HG03521 (cell line): ENCODE data around the gene LRRC28.

Experiments used
- ATAC-seq: cut with Tn5 transposase; IDR thresholded peaks from one replicate; pipeline ENCODE4 v1.9.1; 2021; ENCODE audit warnings: mild to moderate bottlenecking, moderate library complexity; ENCODE audit not compliant: unreplicated experiment

The LRRC28 gene

GRCh38 chr15:99341786-99342185, 90.5 kb downstream of the LRRC28 start:
- ATAC-seq = no peak

GRCh38 chr15:99343208-99343607, 91.9 kb downstream of the LRRC28 start:
- ATAC-seq = no peak

GRCh38 chr15:99343881-99344551, 92.7 kb downstream of the LRRC28 start:
- no peak for ATAC-seq

GRCh38 chr15:99344639-99345038, 93.4 kb downstream of the LRRC28 start:
- ATAC-seq = no peak

DNA sequence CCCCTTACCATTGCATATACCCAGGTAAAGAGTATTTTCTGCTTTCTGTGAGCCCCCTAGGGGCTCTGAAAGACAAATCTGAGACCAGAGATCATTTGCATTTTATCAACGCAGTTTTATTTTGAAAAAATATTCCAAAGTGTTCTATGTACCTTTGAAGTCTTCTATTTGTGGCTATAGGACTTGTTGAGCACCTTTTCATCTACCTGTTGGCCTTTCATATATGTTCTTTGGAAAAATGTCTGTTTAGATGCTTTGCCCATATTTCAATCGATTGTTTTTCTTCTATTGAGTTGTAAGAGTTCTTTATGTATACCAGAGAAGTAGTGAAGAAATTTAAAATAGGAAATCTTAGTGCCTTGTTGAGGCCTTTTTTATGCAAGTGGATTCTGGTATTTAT, 94.0 kb downstream of the LRRC28 start:
- ATAC-seq = no peak

DNA sequence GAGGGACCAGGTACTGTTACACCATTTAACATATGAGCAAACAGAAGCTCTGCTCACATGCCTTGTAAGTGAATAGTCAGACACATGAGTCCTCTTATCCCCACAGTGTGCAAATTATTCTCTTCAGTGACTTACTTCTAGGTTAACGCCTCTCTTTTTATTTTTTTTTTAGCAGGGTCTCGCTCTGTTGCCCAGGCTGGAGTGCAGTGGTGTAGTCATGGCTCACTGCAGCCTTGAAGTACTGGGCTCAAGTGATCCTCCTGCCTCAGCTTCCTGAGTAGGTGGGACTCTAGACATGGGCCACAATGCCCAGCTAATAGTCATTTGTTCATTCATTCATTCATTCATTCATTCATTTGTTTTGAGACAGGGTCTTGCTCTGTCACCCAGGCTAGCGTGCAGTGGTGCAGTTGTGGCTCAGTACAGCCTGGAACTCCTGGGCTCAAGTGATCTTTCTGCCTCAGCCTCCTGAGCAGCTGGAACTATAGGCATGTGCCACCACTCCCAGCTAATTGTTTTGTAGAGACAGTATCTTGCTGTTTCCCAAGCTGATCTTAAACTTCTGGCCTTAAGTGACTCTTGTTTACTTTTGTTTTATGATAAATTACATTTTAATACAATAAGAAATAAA, 94.7 kb downstream of the LRRC28 start:
- no peak for ATAC-seq

DNA sequence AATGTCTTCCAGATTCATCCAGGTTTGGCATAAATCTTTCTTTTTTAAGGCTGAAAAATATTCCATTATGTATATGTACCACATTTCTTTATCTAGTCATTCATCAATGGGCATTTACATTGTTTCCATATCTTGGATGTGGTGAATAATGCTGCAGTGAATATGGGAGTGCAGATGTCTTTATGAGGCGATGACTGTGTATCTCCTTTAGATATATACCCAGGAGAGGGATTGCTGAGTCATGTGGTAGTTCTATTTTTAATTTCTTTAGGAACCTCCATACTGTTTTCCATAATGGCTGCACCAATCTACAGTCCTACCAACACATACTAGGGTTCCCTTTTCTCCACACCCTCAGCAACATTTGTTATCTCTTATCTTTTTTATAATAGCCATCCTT, 96.3 kb downstream of the LRRC28 start:
- no peak for ATAC-seq

- peak; percentile 59 for ATAC-seq
These were observed 97.1 kb downstream of the LRRC28 start for GRCh38 chr15:99348412-99348811.

- ATAC-seq = no peak
These were observed 99.1 kb downstream of the LRRC28 start for GRCh38 chr15:99350408-99350807.

GRCh38 chr15:99359769-99360168, 108.5 kb downstream of the LRRC28 start:
- ATAC-seq = no peak

- no peak for ATAC-seq
These were observed 110.4 kb downstream of the LRRC28 start for GRCh38 chr15:99361545-99362185.

DNA sequence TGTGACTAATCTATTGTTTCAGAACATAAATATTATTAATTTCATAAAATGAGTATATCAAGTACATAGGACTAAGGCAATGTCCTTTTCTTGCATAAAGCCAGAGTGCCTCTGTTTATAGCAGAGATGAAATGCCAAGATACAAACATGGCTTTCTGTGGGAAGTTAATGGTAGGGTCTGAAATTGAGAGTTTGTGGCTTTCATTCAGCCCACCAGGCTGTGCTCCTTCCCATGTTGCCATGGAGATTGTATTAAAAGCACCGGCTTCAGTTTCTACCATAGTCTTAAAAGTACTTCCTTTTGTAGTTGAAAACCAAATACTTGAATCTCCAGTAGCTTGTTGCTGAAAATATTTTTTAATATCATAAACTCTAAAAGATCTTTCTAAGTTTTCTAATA, 114.0 kb downstream of the LRRC28 start:
- ATAC-seq = peak; percentile 93

DNA sequence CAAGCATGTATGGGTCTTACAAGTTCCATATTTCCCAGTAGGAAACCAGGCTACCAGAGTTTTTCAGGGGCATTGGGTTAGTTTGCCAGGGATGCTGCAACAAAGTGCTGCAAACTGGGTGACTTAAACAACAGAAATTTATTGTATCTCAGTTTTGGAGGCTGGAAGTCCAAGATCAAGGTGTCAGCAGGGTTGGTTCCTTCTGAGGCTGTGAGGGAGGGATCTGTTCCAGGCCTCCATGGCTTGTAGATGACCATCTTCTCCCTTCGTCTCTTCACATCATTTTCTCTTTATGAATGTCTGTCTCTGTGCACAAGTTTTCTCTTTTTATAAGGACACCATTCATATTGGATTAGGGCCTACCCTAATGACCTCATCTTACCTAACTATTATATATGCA, 114.7 kb downstream of the LRRC28 start:
- ATAC-seq = no peak

DNA sequence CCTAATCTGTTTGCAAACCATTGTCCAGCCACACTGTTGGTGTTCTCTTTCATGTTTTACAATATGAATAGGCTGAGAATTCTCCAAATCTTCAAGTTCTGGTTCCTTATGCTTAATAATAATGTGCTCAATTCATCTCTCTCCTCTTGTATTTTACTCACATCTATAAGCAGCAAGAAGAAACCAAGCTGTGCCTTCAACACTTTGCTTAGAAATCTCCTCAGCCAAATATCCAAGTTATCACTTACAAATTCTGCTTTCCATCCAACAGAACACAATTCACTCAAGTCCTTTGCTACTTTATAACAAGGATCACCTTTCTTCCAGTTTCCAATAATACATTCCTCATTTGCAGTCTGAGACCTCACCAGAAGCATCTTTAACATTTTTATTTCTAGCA, 117.5 kb downstream of the LRRC28 start:
- no peak for ATAC-seq

GRCh38 chr15:99369196-99369595, 117.9 kb downstream of the LRRC28 start:
- ATAC-seq = no peak

DNA sequence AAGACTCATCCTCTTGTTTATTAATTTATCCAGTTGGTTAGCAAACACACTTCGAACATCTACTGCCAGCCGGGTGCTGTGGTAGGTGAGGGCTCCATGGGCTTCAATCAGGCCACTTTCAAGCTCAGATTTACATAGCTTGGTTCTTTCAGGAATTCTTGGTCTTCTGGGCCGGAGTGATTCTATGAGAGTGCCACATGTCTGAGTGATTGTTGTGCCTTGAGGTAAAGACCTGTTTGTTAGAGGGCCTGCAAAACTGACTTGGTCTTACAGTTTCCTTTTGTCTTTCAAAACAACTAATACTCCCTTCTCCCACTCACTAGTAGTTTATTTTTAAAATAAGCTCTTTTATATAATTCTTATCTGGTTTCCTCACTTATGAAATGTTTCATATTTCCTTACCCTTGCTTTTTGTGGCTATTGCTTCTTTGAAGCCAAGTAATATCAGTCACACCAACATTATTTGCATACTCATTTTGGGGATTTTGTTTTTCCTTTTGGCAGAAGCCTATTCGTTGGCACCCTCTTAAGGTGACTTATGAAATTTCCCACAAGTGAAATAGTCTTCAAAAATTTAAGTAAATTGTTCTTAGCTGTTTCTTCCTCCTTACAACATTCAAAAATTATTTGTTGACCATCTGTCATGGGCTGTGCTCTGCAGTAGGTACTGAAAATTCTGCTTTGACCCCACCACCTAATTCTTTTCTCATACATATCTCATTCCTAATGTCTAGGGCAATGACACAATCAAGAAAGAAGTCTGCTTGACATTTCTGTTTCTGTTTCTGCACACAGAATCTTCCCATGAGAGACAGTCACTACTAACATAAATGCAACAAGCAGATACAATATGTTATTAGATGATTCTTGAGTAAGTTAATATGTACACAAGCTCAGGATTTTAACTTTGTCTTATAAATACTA, 120.2 kb downstream of the LRRC28 start:
- no peak for ATAC-seq

GRCh38 chr15:99385005-99385669, 133.9 kb downstream of the LRRC28 start:
- no peak for ATAC-seq

DNA sequence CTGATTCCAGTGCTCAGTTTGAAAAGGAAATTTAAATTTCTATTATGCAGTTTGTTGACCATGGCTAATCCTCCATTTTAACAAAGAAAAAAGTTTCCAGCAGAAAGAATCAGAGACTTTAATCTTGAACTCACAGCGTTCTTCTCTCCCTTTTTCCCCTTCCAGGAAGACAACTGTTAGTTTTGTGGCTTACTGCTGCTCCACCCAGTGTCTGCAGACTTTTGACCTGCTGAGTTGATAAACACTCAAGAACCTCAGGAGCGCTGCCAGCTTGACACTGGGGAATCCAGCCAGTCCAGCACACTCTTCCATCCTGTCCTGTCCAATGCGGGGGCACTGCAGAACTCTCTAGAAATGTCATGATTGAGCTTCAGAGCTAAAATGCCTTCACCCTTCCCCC, 134.6 kb downstream of the LRRC28 start:
- ATAC-seq = no peak

- ATAC-seq = no peak
These were observed 135.1 kb downstream of the LRRC28 start for GRCh38 chr15:99386391-99386790.

DNA sequence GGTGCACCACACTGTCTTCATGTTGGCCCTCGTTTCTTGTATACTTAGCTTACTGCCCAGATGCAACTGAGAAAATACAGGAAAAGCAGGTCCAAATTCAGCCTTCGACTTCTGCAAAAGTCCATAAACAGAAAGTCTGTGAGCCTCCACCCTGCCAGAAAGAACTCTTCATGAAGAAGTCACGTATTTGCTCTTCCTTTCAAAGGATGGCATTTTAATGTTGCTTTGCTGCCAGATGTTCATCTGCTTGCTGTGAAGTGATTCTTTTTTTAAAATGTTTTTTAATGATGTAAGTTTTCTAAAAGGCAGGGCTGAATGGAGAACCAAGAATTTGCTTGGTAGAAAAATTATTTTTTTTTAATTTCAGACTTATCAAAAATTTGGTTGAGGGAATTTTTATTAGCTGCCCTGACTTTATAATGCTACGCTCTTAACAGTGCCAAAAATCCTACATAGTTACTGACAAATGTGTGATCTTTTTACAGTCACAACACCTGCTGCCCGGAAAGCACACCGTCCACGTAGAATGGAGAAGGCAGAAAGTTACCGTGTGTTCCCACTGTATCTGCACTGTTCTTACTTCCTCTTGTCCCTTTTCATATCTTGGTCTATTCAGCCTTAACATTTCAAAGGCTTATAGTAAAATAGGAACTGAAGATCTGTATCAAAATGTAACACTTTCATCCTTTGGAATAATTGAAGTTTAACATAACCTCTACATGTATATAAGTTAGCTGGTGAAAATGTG, 136.3 kb downstream of the LRRC28 start:
- ATAC-seq = no peak
